CD1c-positive myeloid dendritic cell (primary cell): ENCODE measurements around the gene OR1F1.

Experiments
- DNase-seq: peaks from one replicate; pipeline ENCODE4 v3.0.0-alpha.2; 2016; ENCODE audit errors: extremely low spot score

The OR1F1 gene

DNA sequence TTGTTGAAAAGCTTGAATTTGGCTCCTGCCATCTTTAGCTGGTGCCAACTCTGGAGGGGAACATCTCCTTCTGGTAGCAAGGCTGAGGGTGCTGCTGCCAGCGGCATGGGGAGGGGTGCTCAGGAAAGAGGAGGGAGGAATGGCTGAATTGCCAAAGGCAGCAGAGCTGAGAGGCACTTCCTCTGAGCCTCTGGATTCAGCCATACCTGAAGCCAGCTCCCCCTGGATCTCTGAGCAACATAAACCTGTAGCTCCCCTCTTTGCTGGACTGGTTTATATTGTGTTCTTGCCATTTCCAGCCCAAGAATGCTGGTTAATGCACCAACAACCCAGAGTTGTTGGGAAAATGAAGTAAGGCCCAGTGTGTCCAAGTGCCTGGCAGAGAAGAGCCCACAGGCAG lies 61.0 kb downstream of the OR1F1 start:
- no peak for DNase-seq

DNA sequence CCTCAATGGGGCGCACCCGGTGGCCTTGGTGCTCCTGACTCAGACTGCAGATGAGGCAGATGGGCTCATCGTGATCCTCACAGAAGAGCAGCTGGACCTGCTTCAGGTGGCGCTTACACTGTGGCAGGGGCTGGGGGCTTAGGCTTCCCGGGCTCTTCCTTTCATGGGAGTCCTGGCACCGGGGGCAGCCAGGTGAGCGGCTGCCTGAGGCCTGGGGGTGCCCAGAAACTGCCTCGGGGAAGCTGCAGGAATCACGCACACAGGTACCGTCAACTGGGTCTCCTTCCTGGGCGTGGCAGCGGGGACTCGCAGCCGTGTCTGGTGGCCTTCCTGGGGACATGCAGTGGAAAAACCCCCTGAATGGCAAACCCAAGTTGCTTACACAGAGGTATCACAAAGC lies 61.4 kb downstream of the OR1F1 start:
- DNase-seq, result no peak

DNA sequence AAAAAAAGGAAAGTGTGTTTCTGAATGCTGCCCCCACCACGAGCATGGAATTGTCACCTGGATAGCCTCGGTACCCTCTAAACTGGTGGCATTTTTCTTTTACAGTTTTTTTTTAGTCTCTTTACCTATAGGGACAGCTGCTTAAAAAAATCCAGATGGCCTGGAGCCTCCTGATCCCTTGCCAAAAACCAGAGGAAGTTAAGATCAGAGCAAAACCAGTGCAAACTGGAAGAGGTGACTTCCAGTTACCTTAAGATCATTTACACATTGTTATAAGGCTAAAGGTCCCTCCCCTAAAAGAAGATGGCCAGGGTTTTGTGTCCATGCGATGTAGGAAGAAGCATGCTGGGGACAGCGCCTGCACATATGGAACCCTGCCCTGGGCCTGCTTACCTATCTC lies 65.0 kb downstream of the OR1F1 start:
- no peak for DNase-seq

DNA sequence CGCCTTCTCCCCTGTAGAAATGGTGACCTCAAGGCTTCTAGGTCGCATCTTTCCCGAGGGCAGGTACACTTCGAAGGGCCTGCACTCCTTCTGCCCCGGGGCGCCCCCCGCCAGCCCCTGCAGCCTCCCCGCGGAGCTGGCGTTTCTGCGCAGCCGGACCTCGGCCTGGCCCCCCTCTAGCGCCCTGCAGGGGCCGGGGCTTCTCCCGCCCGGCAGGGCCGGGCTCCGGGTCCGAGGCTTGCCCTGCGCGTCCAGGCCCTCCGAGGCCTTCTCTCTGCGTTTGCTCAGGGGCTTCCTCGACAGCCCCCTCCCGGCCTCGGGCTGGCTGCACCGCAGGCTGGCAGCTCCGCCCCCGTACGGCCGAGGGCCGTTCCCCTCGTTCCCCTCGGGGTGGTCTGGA lies 66.3 kb downstream of the OR1F1 start:
- no peak for DNase-seq
